PFSK-1 (cell line): ENCODE data around the gene RAPGEF2.

Source experiments
- FOXP2 ChIP-seq: optimal IDR thresholded peaks from 2 replicates; pipeline ENCODE3; 2011; ENCODE audit warnings: borderline replicate concordance, control low read depth, inconsistent platforms; ENCODE audit not compliant: insufficient read depth; ENCODE audit errors: extremely low read length, extremely low read depth
- POLR2AphosphoS5 ChIP-seq: IDR thresholded peaks from 2 replicates; pipeline ENCODE4 v1.6.1; 2012; ENCODE audit warnings: low read depth, mild to moderate bottlenecking, control low read depth, low read length, moderate library complexity
- SIN3A ChIP-seq: IDR thresholded peaks from 2 replicates; pipeline ENCODE4 v1.6.1; 2012; ENCODE audit warnings: mild to moderate bottlenecking, low read length, moderate library complexity, borderline replicate concordance; ENCODE audit not compliant: insufficient read depth
- TAF1 ChIP-seq: IDR thresholded peaks from 2 replicates; pipeline ENCODE4 v1.6.1; 2012; ENCODE audit warnings: low read length, control low read depth, borderline replicate concordance; ENCODE audit not compliant: insufficient read depth
- TF ChIP-seq, protein P1 (sequence below), 2 experiments: IDR thresholded peaks; 2 replicates each; pipeline versions ENCODE4 v1.6.1 to v1.8.0; 2011 to 2012; ENCODE audit warnings: low read depth in 2 of 2, low read length in 2 of 2, control low read depth in 1 of 2, inconsistent platforms in 1 of 2, mild to moderate bottlenecking in 1 of 2, moderate library complexity in 1 of 2; ENCODE audit not compliant: insufficient read depth in 1 of 2

Gene RAPGEF2

GRCh38 chr4:159272273-159273140 lies 169.6 kb downstream of the RAPGEF2 start:
- no peak for TF ChIP-seq POLR2AphosphoS5
- TF ChIP-seq, protein P1, sequence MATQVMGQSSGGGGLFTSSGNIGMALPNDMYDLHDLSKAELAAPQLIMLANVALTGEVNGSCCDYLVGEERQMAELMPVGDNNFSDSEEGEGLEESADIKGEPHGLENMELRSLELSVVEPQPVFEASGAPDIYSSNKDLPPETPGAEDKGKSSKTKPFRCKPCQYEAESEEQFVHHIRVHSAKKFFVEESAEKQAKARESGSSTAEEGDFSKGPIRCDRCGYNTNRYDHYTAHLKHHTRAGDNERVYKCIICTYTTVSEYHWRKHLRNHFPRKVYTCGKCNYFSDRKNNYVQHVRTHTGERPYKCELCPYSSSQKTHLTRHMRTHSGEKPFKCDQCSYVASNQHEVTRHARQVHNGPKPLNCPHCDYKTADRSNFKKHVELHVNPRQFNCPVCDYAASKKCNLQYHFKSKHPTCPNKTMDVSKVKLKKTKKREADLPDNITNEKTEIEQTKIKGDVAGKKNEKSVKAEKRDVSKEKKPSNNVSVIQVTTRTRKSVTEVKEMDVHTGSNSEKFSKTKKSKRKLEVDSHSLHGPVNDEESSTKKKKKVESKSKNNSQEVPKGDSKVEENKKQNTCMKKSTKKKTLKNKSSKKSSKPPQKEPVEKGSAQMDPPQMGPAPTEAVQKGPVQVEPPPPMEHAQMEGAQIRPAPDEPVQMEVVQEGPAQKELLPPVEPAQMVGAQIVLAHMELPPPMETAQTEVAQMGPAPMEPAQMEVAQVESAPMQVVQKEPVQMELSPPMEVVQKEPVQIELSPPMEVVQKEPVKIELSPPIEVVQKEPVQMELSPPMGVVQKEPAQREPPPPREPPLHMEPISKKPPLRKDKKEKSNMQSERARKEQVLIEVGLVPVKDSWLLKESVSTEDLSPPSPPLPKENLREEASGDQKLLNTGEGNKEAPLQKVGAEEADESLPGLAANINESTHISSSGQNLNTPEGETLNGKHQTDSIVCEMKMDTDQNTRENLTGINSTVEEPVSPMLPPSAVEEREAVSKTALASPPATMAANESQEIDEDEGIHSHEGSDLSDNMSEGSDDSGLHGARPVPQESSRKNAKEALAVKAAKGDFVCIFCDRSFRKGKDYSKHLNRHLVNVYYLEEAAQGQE (IDR thresholded peaks at IDR 0.05; ENCODE audit: insufficient read depth in 1 of 2, low read depth in 2 of 2, low read length in 2 of 2): no peak
- no peak for TF ChIP-seq TAF1
- no peak for TF ChIP-seq FOXP2
- no peak for TF ChIP-seq SIN3A

- TF ChIP-seq SIN3A (no peak), POLR2AphosphoS5 (no peak), TAF1 (no peak), FOXP2 (no peak)
- TF ChIP-seq, protein P1 (IDR thresholded peaks at IDR 0.05; ENCODE audit: insufficient read depth in 1 of 2, low read depth in 2 of 2, low read length in 2 of 2): no peak
These were observed 170.2 kb downstream of the RAPGEF2 start for GRCh38 chr4:159273141-159273438.

GRCh38 chr4:159273841-159274240 lies 171.0 kb downstream of the RAPGEF2 start:
- TF ChIP-seq, protein P1 (IDR thresholded peaks at IDR 0.05; ENCODE audit: insufficient read depth in 1 of 2, low read depth in 2 of 2, low read length in 2 of 2): no peak
- no peak for TF ChIP-seq FOXP2
- no peak for TF ChIP-seq SIN3A
- no peak for TF ChIP-seq TAF1
- TF ChIP-seq POLR2AphosphoS5: no peak

DNA sequence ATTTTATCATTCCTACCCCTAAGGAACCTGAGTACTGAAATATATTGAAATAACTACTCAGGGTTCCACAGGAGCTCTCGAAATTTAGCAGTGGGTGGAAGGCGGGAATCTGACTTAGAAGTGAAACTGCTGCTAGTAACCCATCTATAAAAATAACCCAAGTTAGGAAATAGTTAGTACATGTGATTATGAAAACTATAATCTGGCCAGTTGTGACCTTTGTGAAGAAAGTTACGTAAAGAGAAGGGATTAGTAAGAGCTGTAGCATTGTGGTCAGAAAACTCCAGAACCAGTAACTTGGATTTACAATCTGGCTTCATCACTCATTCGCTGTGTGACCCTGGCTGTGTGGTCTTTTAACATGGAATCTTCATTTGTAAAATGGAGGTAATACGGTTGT lies 175.5 kb downstream of the RAPGEF2 start:
- TF ChIP-seq, protein P1 (IDR thresholded peaks at IDR 0.05; ENCODE audit: insufficient read depth in 1 of 2, low read depth in 2 of 2, low read length in 2 of 2): no peak
- TF ChIP-seq SIN3A: no peak
- no peak for TF ChIP-seq POLR2AphosphoS5
- TF ChIP-seq TAF1: no peak
- TF ChIP-seq FOXP2: no peak
